HEK293 (cell line): ENCODE results near the gene PDC.
"Not testable (repeated sequence)": the region's sequence is repeated elsewhere in the genome, so short reads cannot be mapped to it uniquely, and the experiment has no call there.

Experiments
- CTCF ChIA-PET: fragments of 350-600 bp; formaldehyde crosslinking; extraction: SDS; loops from one replicate; lab custom pipeline; 2021; ENCODE audit warnings: antibody characterized with exemption; lab: Yijun Ruan, JAX
- POLR2A ChIA-PET: fragments of 300-600 bp; formaldehyde crosslinking; extraction: SDS; loops from one replicate; lab custom pipeline; 2020; ENCODE audit warnings: antibody characterized with exemption, inconsistent platforms; lab: Yijun Ruan, JAX
- H3K27ac ChIP-seq: fragments of 200-500 bp; sonication (Bioruptor generic); 2 replicates; pipeline ENCODE4 v1.5.1; 2014; ENCODE audit warnings: low read depth, low read length, control low read depth, inconsistent platforms; ENCODE audit errors: extremely low read depth
- H3K36me3 ChIP-seq, 2 experiments: fragments of 200-500 bp in 1 of 2; sonication (Bioruptor generic) in 1 of 2; 1 replicate in 1 of 2; 2 replicates in 1 of 2; pipeline ENCODE4 v1.5.1; 2014 to 2017; ENCODE audit warnings: inconsistent platforms in 2 of 2, low read length in 2 of 2; ENCODE audit not compliant: control insufficient read depth in 2 of 2, insufficient read depth in 1 of 2
- H3K4me1 ChIP-seq: fragments of 200-500 bp; sonication (Bioruptor generic); 2 replicates; pipeline ENCODE4 v1.5.1; 2014; ENCODE audit warnings: mild to moderate bottlenecking, low read length, inconsistent platforms; ENCODE audit not compliant: control insufficient read depth, insufficient read depth
- H3K4me3 ChIP-seq: 2 replicates; pipeline ENCODE4 v1.5.1; 2011; ENCODE audit warnings: low read depth, mild to moderate bottlenecking, control low read depth, low read length, moderate library complexity
- H3K9me3 ChIP-seq: fragments of 200-500 bp; sonication (Bioruptor generic); 2 replicates; pipeline ENCODE4 v1.5.1; 2014; ENCODE audit warnings: low read depth, low read length, inconsistent platforms; ENCODE audit not compliant: control insufficient read depth, insufficient read depth
- INSM2 ChIP-seq: fragments of 450-650 bp; formaldehyde crosslinking; IDR thresholded peaks from 2 replicates; pipeline ENCODE4 v1.5.1; 2016; ENCODE audit warnings: missing biosample characterization, missing genetic modification characterization
- MZF1 ChIP-seq: fragments of 450-650 bp; formaldehyde crosslinking; IDR thresholded peaks from 2 replicates; pipeline ENCODE4 v1.5.1; 2017; ENCODE audit warnings: missing biosample characterization, missing genetic modification characterization, borderline replicate concordance
- REST ChIP-seq: fragments of 450-650 bp; formaldehyde crosslinking; IDR thresholded peaks from 2 replicates; pipeline ENCODE4 v1.5.1; 2016; ENCODE audit warnings: missing biosample characterization, missing genetic modification characterization
- ZBTB7A ChIP-seq: fragments of 450-650 bp; formaldehyde crosslinking; IDR thresholded peaks from 2 replicates; pipeline ENCODE4 v1.5.1; 2016; ENCODE audit warnings: low read depth, missing biosample characterization, missing genetic modification characterization
- ZFP41 ChIP-seq: fragments of 450-650 bp; formaldehyde crosslinking; IDR thresholded peaks from 2 replicates; pipeline ENCODE4 v1.5.1; 2016; ENCODE audit warnings: missing biosample characterization, missing genetic modification characterization, borderline replicate concordance
- ZFP69B ChIP-seq: fragments of 450-650 bp; formaldehyde crosslinking; IDR thresholded peaks from 2 replicates; pipeline ENCODE4 v1.5.1; 2016; ENCODE audit warnings: missing biosample characterization, missing genetic modification characterization
- ZNF10 ChIP-seq: fragments of 450-650 bp; formaldehyde crosslinking; IDR thresholded peaks from 2 replicates; pipeline ENCODE4 v1.5.1; 2017; ENCODE audit warnings: missing biosample characterization, missing genetic modification characterization
- ZNF155 ChIP-seq: fragments of 450-650 bp; formaldehyde crosslinking; IDR thresholded peaks from 2 replicates; pipeline ENCODE4 v1.5.1; 2016; ENCODE audit warnings: missing biosample characterization, missing genetic modification characterization
- ZNF169 ChIP-seq: fragments of 450-650 bp; formaldehyde crosslinking; IDR thresholded peaks from 2 replicates; pipeline ENCODE4 v1.5.1; 2016; ENCODE audit warnings: missing biosample characterization, missing genetic modification characterization
- ZNF18 ChIP-seq: fragments of 450-650 bp; formaldehyde crosslinking; IDR thresholded peaks from 2 replicates; pipeline ENCODE4 v1.5.1; 2016; ENCODE audit warnings: missing biosample characterization, missing genetic modification characterization
- ZNF266 ChIP-seq: fragments of 450-650 bp; formaldehyde crosslinking; IDR thresholded peaks from 2 replicates; pipeline ENCODE4 v1.5.1; 2016; ENCODE audit warnings: missing biosample characterization, missing genetic modification characterization, low read depth
- ZNF280D ChIP-seq: fragments of 450-650 bp; formaldehyde crosslinking; IDR thresholded peaks from 2 replicates; pipeline ENCODE4 v1.5.1; 2016; ENCODE audit warnings: missing biosample characterization, missing genetic modification characterization
- ZNF311 ChIP-seq: fragments of 450-650 bp; formaldehyde crosslinking; IDR thresholded peaks from 2 replicates; pipeline ENCODE4 v1.5.1; 2017; ENCODE audit warnings: missing biosample characterization, missing genetic modification characterization, borderline replicate concordance
- ZNF549 ChIP-seq: fragments of 450-650 bp; IDR thresholded peaks from 2 replicates; pipeline ENCODE4 v1.5.1; 2018; ENCODE audit warnings: missing biosample characterization, missing genetic modification characterization, mild to moderate bottlenecking, inconsistent platforms, moderate library complexity
- ZNF707 ChIP-seq: fragments of 450-650 bp; formaldehyde crosslinking; IDR thresholded peaks from 2 replicates; pipeline ENCODE4 v1.5.1; 2016; ENCODE audit warnings: missing biosample characterization, missing genetic modification characterization
- ZSCAN30 ChIP-seq: fragments of 450-650 bp; IDR thresholded peaks from 2 replicates; pipeline ENCODE4 v1.5.1; 2018; ENCODE audit warnings: missing biosample characterization, mild to moderate bottlenecking, missing genetic modification characterization, moderate library complexity

The PDC gene

GRCh38 chr1:186463926-186464325 lies 3.0 kb upstream of the PDC start:
- H3K9me3 ChIP-seq = no peaks in the 10 kb centered on the region
- H3K4me1 ChIP-seq = no peaks in the 10 kb centered on the region
- POLR2A ChIA-PET = no interaction called here
- TF ChIP-seq ZNF311 (tag by site-specific recombination) (no peak), ZNF155 (tag by site-specific recombination) (no peak), ZNF707 (no peak), REST (tag by site-specific recombination) (no peak)
- no peaks in the 10 kb centered on the region for H3K36me3 ChIP-seq
- CTCF ChIA-PET = no interaction called here
- no peak overlapping the region for H3K27ac ChIP-seq
- no peak overlapping the region for H3K4me3 ChIP-seq

GRCh38 chr1:186463511-186463910 lies 2.6 kb upstream of the PDC start:
- Histone ChIP-seq H3K4me1 (no peaks in the 10 kb centered on the region), H3K4me3 (no peak overlapping the region)
- CTCF ChIA-PET = no interaction called here

GRCh38 chr1:186459161-186459560 lies 1.8 kb downstream of the PDC start:
- H3K36me3 ChIP-seq, H3K4me3 ChIP-seq, H3K4me1 ChIP-seq, CTCF ChIA-PET, H3K9me3 ChIP-seq, H3K27ac ChIP-seq, POLR2A ChIA-PET: not testable (repeated sequence)

More at GRCh38 chr1:186463511-186463910, 2.6 kb upstream of the PDC start:
- POLR2A ChIA-PET = no interaction called here
- no peaks in the 10 kb centered on the region for H3K9me3 ChIP-seq
- H3K36me3 ChIP-seq = no peaks in the 10 kb centered on the region
- H3K27ac ChIP-seq = no peak overlapping the region
- TF ChIP-seq ZNF10 (tag by site-specific recombination) (no peak), ZNF280D (tag by site-specific recombination) (no peak), ZFP69B (tag by site-specific recombination) (no peak), ZSCAN30 (tag by site-specific recombination) (no peak), ZNF18 (tag by site-specific recombination) (no peak), ZNF266 (tag by site-specific recombination) (no peak), ZBTB7A (no peak), INSM2 (no peak), ZNF169 (tag by site-specific recombination) (no peak), ZNF549 (tag by site-specific recombination) (no peak), ZFP41 (tag by site-specific recombination) (no peak), MZF1 (tag by site-specific recombination) (no peak)
